ENCODE data around the gene GNPDA1.

GNPDA1 gene

GRCh38 chr5:142032150-142032549 is 19.3 kb upstream of the GNPDA1 start:
- TF ChIP-seq TAF1 (IDR thresholded peaks at IDR 0.05; ENCODE audit: borderline replicate concordance, insufficient read depth, low read length) (no peak), FOXP2 (optimal IDR thresholded peaks at IDR 0.05; ENCODE audit: borderline replicate concordance, extremely low read depth, extremely low read length, insufficient read depth) (no peak), SIN3A (IDR thresholded peaks at IDR 0.05; ENCODE audit: borderline replicate concordance, insufficient read depth, low read length) (no peak), POLR2AphosphoS5 (IDR thresholded peaks at IDR 0.05; ENCODE audit: low read depth, low read length) (no peak)
- TF ChIP-seq, protein P1, sequence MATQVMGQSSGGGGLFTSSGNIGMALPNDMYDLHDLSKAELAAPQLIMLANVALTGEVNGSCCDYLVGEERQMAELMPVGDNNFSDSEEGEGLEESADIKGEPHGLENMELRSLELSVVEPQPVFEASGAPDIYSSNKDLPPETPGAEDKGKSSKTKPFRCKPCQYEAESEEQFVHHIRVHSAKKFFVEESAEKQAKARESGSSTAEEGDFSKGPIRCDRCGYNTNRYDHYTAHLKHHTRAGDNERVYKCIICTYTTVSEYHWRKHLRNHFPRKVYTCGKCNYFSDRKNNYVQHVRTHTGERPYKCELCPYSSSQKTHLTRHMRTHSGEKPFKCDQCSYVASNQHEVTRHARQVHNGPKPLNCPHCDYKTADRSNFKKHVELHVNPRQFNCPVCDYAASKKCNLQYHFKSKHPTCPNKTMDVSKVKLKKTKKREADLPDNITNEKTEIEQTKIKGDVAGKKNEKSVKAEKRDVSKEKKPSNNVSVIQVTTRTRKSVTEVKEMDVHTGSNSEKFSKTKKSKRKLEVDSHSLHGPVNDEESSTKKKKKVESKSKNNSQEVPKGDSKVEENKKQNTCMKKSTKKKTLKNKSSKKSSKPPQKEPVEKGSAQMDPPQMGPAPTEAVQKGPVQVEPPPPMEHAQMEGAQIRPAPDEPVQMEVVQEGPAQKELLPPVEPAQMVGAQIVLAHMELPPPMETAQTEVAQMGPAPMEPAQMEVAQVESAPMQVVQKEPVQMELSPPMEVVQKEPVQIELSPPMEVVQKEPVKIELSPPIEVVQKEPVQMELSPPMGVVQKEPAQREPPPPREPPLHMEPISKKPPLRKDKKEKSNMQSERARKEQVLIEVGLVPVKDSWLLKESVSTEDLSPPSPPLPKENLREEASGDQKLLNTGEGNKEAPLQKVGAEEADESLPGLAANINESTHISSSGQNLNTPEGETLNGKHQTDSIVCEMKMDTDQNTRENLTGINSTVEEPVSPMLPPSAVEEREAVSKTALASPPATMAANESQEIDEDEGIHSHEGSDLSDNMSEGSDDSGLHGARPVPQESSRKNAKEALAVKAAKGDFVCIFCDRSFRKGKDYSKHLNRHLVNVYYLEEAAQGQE (IDR thresholded peaks at IDR 0.05; ENCODE audit: insufficient read depth in 1 of 2, low read depth in 2 of 2, low read length in 2 of 2): no peak

DNA sequence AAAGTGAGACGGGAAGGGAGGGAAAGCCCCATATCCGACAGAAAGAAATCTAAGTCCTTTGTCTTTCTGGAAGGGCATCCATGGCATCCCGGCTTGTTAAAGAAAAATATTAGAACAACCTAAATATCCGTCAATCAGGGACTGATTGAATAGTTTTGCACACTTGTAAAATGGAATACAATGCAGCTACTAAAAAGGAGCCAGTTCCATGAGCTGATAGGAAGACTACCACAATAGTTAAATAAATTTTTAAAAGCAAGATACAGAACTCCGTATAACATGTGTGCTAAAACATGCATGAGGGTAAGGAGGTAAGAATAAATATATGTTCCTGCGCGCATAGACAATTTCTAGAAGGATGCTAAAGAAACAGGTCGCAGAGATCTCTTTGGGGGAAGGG is 12.8 kb upstream of the GNPDA1 start:
- TF ChIP-seq, protein P1 (IDR thresholded peaks at IDR 0.05; ENCODE audit: insufficient read depth in 1 of 2, low read depth in 2 of 2, low read length in 2 of 2): no peak
- TF ChIP-seq POLR2AphosphoS5 (IDR thresholded peaks at IDR 0.05; ENCODE audit: low read depth, low read length): no peak
- TF ChIP-seq TAF1 (IDR thresholded peaks at IDR 0.05; ENCODE audit: borderline replicate concordance, insufficient read depth, low read length): no peak
- no peak for TF ChIP-seq SIN3A (IDR thresholded peaks at IDR 0.05; ENCODE audit: borderline replicate concordance, insufficient read depth, low read length)
- no peak for TF ChIP-seq FOXP2 (optimal IDR thresholded peaks at IDR 0.05; ENCODE audit: borderline replicate concordance, extremely low read depth, extremely low read length, insufficient read depth)

DNA sequence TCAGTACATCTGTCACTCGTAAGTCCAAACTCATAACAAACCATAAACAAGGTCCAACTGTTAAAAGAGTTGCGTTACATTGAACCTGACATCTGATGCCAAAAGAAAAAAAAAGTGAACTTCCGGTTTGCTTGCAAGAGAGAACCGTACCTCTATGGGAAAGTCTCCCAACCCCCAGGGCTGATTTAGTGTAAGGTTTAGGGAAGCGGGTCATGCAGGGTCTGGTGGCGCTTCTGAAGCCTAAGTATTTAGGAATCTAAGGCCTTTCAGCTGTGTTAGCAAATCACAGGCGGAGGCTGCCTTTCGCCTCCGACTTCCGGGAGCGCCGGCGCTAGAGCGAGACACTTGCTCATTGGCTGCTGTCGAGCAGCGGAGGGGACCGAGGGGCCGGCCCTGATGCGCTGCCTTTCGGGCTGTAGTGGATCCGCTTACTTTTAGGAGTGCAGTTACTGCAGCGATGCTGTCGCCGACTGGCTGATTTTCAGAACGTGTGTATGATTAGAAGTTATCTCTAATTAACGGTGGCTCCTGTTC is 12.0 kb upstream of the GNPDA1 start:
- TF ChIP-seq TAF1 (IDR thresholded peaks at IDR 0.05; ENCODE audit: borderline replicate concordance, insufficient read depth, low read length) (no peak; the same call in 1 of the 2 replicates), POLR2AphosphoS5 (IDR thresholded peaks at IDR 0.05; ENCODE audit: low read depth, low read length) (peak; percentile 76; the same call in 1 of the 2 replicates)
- TF ChIP-seq, protein P1 (IDR thresholded peaks at IDR 0.05; ENCODE audit: insufficient read depth in 1 of 2, low read depth in 2 of 2, low read length in 2 of 2): 0 out of 4 replicates have a peak, but pooled peaks of 1 of the 2 experiments have one; percentile 8

- no peak for TF ChIP-seq FOXP2 (optimal IDR thresholded peaks at IDR 0.05; ENCODE audit: borderline replicate concordance, extremely low read depth, extremely low read length, insufficient read depth)
- TF ChIP-seq, protein P1 (IDR thresholded peaks at IDR 0.05; ENCODE audit: insufficient read depth in 1 of 2, low read depth in 2 of 2, low read length in 2 of 2): no peak
- no peak for TF ChIP-seq POLR2AphosphoS5 (IDR thresholded peaks at IDR 0.05; ENCODE audit: low read depth, low read length)
- TF ChIP-seq SIN3A (IDR thresholded peaks at IDR 0.05; ENCODE audit: borderline replicate concordance, insufficient read depth, low read length): no peak
- no peak for TF ChIP-seq TAF1 (IDR thresholded peaks at IDR 0.05; ENCODE audit: borderline replicate concordance, insufficient read depth, low read length)
Observed at GRCh38 chr5:142023836-142024235, 11.0 kb upstream of the GNPDA1 start.

All from PFSK-1 (cell line).